ENCODE data around the gene CCDC192.

DNA sequence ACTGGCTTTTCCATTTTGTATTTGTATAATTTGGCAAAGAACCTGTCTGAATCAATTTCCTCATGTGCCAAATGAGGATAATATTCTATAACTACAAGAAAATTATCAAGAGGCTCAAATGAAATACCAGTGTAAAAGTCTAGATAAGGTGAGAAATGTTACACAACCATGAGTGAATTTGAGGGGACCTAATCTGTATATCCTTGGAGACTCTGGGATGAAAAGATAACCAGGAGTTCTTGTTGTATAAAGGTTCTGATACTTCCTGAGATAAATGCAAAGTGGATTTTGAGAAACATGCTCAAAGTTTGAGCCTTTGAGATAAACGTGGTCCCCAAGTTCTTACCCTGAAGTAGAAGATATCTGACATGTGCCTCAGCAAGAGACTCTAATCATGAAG lies 260.0 kb downstream of the CCDC192 start:
- TF ChIP-seq CTCF (IDR thresholded peaks at IDR 0.05), result no peak
- TF ChIP-seq POLR2A (IDR thresholded peaks at IDR 0.05), result no peak
